HK-2 (cell line): ENCODE data around the gene CLDN9.

ENCODE experiments used
- DNase-seq: peaks from one replicate; pipeline ENCODE4 v3.0.0-alpha.2; 2018; ENCODE audit not compliant: unreplicated experiment

The CLDN9 gene

DNA sequence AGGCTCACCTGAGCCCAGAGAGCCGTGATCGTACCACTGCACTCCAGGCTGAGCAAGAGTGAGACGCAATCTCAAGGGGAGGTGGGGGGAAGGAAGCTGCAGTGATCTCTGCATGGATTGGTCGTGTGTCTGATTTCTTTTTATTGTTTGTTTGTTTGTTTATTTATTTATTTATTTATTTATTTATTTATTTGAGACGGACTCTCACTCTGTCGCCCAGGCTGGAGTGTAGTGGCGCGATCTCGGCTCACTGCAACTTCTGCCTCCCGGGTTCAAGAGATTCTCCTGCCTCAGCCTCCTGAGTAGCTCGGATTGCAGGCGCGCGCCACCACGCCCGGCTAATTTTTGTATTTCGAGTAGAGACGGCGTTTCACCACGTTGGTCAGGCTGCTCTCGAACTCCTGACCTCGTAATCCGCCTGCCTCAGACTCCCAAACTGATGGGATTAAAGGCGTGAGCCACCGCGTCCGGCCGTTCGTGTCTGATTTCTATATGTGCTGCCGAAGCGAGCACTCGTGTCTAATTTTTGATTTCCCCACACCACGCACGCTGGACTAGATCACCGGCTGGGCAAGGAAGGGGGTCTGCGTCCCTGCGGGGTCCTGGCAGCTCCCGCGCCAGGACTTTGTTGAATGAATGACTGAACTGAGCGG, 7.0 kb downstream of the CLDN9 start:
- no peak for DNase-seq

DNA sequence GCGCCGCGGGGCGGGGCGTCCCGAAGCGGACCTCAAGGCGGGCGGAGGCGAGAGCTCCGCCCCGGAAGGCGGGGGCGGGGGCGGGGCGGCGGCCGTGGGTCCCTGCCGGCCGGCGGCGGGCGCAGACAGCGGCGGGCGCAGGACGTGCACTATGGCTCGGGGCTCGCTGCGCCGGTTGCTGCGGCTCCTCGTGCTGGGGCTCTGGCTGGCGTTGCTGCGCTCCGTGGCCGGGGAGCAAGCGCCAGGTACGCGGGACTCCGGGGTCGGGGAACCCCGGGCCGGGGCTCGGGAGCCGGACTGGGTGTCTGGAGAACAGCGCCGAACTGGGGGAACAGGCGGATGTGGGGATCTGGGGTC, 7.5 kb downstream of the CLDN9 start, which contains the start of gene TNFRSF12A:
TSS of gene TNFRSF12A (plus strand) at position 122 of the 357 bp plus-strand sequence. CDS start at position 152, 30 bp downstream.
- peak; percentile 78 for DNase-seq

DNA sequence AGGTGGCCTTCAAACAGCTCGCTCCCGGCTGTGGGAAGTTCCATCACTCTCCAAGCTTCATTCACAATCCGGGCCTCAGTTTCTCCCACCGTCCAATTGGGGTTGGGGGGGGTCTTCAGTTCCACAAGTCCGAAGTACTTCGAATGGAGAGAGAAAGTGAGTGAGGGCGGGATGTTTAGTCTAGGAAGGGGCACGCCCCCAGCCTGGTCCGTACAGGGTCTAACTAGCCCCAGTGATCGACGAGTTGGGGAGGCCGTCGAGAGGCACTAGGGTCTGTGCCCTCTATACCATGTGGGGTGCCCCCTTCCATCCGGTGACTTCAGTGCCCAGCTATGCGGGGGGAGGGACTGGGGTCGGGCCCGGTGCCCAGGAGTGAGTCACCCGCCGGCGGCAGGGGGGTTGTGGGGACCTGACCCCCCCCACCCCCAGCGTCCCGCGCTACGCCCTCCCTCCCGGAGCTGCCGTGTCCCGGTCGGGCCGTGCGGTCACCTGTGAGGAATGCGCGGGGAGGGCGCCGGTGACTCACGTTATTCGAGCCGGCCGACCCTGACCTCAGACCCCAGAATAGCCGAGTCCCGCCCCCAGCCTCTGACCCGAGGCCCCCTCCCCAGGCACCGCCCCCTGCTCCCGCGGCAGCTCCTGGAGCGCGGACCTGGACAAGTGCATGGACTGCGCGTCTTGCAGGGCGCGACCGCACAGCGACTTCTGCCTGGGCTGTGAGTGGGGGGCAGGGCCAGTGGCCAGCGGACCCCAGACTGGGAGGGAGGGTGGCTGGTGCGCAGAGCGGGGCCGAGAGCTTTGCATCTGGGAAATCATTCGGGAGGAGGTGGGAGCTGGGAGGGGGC, 8.1 kb downstream of the CLDN9 start:
- DNase-seq: peak; percentile 93

DNA sequence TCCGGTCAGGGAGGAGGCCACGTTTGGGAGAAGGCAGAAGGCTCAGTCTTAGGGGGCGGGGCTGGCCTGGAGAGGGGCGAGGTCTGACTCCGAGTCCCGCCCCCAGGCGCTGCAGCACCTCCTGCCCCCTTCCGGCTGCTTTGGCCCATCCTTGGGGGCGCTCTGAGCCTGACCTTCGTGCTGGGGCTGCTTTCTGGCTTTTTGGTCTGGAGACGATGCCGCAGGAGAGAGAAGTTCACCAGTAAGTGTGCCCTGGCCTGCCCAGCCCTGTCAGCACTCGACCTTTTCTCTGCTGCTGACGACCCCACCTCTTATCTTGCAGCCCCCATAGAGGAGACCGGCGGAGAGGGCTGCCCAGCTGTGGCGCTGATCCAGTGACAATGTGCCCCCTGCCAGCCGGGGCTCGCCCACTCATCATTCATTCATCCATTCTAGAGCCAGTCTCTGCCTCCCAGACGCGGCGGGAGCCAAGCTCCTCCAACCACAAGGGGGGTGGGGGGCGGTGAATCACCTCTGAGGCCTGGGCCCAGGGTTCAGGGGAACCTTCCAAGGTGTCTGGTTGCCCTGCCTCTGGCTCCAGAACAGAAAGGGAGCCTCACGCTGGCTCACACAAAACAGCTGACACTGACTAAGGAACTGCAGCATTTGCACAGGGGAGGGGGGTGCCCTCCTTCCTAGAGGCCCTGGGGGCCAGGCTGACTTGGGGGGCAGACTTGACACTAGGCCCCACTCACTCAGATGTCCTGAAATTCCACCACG, 8.9 kb downstream of the CLDN9 start:
- peak; percentile 93 for DNase-seq

DNA sequence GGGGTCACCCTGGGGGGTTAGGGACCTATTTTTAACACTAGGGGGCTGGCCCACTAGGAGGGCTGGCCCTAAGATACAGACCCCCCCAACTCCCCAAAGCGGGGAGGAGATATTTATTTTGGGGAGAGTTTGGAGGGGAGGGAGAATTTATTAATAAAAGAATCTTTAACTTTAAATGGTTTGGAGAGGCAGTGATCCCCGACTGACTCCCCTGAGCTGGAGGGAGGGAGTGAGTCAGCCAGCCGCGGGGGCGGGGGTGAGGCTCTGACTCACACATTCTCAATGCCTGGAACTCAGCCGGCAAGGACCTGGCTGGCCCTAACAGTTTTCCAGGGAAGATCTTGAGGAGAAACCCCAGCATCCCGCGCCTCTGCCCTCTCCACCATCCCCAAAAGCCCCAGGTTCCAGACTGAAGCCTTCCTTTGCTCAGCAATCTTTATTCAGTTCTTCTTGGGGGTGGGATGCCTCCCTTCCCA, 9.5 kb downstream of the CLDN9 start:
- DNase-seq: peak; percentile 83

DNA sequence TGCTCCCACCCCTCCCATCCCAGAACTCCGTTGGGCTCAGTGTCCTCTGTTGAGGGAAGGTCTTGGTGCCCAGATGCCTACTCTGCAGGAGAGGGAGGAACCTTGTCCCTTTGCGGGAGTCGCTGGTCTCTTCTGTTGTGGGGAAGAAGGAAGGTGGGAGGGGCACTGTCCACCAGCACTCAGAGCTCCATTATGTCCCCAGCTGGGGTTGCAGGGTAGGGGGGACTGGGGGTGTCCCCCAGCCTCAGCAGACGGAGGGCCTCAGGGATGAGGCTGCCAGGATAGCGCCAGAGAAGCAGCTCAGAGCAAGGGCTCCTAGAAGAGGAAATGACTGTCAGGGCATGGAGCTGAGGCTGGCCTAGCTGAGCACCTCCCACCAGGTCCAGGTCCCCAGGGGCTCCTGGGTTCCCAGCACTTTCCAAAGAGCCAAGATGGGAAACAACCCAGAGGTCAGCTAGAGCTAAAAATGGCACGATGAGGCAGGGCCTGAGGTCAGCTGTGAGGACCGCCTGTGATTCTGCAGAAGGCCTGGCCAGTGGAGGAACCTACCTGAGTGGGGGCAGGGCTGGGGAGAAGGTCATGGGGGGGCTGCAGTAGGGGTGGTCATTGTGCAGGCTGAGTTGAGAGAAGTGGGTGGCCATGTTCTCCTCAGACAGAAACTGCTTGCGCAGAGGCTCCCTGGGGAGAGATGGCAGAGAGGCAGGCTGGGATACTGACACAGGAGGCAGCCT, 10.1 kb downstream of the CLDN9 start:
- no peak for DNase-seq

DNA sequence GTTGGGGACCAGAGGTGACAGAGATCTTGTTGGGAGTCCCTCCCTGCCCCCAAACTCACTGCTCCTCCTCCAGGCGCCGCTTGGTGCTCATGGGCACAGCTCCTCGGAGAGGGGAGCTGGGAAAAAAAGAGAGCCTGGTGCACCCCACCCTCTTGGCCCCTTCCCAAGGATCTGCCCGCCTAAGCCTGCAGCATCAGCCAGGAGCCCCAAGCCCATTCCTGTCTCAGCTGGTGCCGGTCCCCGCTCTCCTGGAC, 10.6 kb downstream of the CLDN9 start:
- peak; percentile 85 for DNase-seq

DNA sequence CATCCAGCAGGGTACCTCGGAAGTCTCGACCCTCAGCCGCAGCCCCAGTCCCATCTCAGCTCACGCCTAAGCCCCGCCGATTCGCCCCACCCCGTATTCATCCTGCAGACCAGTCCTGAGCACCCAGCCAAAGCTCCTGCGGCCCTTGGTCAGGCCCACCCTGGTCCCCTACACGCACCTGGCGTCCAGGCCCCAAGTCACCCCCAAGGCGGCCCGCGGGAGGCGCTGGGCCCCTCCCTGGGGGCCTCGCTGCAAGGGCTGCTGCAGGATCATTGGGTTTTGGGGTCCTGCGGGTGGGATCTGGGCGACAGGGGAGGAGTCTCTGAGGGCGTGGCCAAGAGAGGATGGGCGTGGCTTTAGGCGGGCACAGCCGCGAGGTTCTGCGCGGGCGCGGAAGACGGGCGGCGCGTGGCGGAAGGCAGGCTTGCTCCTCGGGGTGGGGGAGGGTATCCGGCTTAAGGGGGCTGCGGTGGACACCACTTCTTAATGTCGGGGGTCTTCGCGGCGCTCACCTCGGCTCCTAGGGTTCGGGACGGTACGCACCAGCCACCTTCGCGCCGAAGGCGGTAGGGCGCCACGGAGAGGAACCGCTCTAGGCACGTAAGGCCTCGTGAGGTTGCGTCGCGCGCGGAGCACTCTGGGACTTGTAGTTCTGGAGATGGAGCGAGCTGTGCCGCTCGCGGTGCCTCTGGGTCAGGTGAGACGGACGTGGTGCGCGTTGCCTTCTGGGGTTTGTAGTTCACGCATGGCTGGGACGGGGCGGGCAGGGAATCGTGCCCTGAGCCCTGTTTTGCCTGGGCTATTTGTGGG, 11.2 kb downstream of the CLDN9 start, which contains the start of the genes HCFC1R1 and THOC6:
TSS of gene HCFC1R1 (minus strand) at position 274 of the 810 bp plus-strand sequence. CDS start at position 273, 1 bp downstream.
TSS of gene THOC6 (plus strand) at position 367 of the 810 bp plus-strand sequence. CDS start at position 659, 292 bp downstream.
- DNase-seq: peak; percentile 95

DNA sequence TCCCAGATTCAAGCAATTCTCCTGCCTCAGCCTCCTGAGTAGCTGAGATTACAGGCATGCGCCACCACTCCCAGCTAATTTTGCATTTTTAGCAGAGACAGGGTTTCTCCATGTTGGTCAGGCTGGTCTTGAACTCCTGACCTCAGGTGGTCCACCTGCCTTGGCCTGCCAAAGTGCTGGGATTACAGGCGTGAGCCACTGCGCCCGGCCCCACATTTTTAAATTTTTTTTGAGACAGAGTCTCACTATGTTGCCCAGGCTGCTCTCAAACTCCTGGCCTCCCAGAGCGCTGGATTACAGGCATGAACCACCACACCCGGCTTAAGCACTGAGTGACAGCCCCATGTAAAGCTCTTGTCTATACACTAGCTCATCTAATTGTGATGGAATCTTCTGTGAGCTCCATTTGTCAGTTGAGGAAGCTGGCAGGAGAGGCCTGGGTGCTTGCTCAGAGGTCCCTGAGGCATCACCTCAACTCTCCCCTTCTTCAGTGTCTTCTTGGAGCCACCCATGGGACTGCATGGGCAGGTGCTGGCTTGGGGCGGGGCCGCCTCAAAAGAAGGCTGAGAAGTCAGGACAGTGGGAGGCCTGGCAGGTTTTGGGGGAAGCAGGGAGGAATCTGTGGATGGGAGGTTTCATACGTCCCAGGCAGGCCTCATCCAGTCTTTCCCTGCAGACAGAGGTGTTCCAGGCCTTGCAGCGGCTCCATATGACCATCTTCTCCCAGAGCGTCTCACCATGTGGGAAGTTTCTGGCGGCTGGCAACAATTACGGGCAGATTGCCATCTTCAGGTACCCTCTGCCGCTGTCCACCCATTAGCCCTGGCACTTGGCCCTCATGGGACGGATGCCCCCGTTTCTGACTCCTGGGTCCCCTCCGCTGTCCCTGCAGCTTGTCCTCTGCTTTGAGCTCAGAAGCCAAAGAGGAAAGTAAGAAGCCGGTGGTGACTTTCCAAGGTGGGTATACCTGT, 12.6 kb downstream of the CLDN9 start:
- DNase-seq: no peak

DNA sequence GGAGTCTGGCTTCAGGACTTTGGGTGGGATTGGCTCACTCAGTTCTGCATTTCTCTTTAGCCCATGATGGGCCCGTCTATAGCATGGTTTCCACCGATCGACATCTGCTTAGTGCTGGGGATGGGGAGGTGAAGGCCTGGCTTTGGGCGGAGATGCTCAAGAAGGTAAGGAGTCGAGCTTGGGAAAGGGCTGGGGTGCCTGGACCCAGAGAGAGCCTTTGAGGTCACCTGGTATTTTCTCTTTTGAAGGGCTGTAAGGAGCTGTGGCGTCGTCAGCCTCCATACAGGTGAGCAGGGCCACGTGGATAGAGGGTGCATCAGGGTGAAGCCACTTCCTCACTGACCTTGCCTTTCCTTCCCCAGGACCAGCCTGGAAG, 13.3 kb downstream of the CLDN9 start:
- no peak for DNase-seq

DNA sequence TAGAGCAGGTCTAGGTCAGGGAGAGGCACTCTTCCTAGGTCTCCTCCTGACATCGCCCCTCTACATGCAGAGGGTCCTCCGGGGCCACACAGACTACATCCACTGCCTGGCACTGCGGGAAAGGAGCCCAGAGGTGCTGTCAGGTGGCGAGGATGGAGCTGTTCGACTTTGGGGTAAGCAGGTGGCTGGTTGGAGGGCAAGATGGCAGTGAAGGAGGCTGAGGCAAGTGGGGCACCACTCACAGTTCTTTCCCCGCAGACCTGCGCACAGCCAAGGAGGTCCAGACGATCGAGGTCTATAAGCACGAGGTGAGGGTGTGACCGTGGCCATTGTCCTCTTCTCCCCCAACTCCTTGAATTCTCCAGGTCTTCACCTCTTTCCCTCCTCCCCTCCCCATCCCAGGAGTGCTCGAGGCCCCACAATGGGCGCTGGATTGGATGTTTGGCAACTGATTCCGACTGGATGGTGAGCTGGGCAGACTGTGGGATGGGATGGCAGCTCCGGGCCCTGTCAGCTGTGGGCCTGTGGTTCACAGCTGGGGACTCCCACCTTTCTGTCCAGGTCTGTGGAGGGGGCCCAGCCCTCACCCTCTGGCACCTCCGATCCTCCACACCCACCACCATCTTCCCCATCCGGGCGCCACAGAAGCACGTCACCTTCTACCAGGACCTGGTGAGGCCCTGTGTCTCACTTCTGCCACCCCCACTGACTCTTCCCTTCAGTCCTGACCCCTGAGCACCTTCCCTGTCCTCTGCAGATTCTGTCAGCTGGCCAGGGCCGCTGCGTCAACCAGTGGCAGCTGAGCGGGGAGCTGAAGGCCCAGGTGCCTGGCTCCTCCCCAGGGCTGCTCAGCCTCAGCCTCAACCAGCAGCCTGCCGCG, 14.1 kb downstream of the CLDN9 start:
- DNase-seq: no peak

DNA sequence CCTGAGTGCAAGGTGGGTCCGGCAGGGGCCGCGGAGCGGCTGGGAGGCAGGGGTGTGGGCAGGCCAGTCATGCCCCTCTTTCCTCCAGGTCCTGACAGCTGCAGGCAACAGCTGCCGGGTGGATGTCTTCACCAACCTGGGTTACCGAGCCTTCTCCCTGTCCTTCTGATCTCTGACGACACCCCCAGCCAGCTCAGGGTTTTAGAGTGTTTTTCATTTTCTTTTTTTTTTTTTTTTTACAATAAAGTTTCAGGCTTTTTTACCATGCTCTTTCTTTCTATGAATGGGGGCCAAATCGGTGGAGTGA, 14.7 kb downstream of the CLDN9 start:
- DNase-seq: no peak

DNA sequence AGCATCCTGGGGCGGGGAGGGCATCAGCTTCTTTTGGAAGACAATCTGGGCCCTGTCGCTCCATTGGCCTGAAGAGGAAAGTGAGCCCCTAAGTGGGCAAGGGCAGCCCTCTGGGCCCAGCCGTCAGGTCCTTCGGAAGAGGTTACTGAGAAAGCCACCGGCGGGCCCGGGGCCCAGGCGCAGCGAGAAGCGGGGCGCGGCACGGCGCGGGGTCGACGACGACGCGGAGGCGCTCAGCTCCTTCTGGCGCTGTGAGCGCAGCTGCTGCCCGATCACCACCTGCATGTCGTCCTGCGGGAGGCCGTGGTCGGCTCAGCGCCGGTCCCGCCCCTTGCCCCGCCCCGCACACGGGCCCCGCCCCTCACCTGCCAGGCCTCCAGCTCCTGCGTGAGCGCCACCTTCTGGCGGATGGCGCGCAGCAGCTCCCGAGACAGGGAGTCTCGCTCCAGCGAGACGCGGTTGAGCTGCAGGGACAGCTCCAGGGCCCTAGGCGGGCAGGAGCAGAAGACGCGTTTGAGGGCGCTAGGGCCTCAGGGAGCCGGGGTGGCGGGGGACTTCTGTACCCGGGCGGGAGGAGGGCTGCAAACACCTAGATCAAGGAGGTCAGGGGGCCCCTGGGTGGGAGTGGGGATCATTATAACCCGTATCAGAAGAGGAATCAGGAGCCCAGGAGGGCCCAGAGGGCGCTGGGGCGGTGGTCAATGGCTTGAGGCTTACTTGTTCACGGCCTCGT, 15.4 kb downstream of the CLDN9 start:
- DNase-seq: peak; percentile 87

DNA sequence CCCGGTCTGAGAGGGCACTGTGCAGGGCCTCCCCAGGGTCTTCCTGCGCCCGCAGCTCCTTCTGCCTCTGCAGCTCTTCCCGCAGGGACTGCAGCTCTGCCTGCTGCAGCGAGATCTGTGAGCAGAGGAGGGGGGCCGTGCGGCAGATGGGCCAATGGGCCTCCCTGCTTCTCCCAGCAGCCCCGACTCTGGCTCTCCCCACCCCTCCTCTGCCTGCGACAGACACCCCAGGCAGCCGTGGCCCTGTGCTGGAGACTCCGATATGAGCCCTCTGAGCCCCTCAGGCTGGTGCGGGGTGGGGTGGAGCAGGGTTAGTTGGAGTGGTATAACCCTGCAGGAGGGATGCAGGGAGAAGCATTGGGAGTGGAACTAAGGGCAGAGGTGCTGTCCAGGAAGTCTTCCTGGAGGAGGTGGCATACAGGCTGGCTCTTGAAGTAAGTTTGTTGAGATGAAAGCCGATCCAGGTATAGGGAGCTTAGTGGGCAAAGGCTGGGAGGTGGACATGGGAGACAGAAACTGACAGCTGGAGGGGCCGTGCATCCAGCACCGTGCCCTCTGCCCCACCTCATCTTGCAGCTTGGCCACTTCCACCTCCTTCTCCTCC, 16.1 kb downstream of the CLDN9 start:
- DNase-seq: no peak

DNA sequence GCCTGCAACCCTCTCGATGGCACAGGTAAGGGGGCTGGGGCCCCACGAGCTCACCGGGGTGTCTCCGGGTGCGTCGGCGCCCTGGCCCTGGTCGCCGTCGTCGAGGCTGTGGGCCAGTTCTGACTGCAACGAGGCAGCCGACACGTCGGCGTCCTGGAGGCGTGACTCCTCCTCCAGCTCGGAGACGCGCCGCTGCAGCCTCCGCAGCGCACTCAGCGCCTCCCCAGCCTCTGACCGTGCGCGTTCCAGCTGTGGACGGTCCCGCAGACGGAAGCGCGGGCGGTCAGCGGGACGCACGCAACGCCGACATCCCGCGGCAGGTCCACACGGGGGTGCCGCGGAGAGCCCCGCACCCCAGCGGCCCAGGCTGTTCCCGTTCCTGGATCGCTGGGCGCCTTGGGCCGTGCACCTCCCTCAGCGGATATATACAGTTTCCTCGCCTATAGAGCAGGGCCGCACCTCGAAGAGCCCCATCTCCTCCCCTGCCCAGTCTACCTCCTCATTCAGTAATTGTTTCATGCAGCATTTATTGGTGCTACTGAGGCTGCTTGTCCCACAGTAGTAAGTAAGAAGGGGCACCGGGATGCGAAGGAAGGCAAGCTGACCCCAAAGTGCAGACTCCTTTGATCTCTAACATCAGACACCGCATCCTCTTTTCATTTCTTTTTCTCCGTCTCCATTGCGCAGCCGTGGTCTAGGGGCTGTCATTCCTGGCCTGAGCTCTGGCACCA, 16.9 kb downstream of the CLDN9 start:
- DNase-seq: no peak

DNA sequence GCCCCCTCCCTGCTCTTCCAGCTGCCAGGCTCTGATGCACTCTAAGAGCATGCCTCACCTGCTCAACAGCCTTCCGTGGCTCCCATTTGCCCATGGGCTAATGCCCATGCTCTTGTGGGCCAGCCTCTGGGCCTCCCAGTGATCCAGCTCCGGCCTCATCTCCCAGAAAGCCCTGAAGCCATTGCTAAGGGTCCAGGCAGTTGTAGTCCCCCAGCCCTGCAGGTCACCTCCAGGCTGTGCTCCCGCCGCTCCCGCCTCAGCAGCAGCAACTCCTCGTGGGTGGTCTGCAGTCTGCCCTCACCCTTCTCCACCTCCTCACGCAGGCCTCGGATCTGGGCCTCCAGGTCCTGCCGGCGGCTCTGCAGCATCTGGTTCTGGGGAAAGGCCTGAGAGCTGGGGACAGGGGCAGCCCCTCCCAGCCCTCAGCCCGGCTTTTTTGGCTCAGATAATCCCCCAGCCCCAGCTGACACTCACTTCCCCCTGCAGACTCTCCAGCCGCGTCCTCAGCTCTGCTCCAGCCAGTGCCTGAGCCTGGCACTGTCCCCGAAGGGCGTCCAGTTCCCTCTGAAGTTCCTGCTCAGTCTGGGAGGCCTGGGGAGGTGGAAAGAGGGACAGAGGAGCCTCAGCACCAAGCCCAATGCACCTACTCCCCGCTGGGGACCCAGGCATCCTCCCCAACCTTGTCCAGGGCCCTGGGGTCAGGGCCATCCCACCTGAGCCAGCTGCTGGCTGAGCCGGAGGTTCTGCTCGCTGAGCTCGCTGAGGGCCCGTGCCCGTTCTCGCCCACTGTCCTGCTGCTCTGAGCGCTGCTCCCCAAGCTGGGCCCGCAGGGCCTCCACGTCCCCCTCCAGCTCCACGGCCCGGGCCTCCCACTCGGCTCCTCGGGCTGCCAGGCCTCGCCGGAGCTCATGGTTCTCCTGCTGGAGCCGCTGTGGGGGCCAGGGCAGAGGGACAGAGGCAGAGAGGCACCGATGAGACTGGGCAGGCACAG, 17.8 kb downstream of the CLDN9 start:
- no peak for DNase-seq
